ENCODE measurements around the gene CALCOCO2. TPM values are rescaled to one million over a fixed set of nuclear protein-coding genes. Genes with fewer than 3 reads are reported as not detected.
"Not testable (repeated sequence)": the region's sequence is repeated elsewhere in the genome, so short reads cannot be mapped to it uniquely, and the experiment has no call there.

Gene CALCOCO2
- total RNA-seq, 1 donor from 2014 or later, result 34.9 TPM

GRCh38 chr17:48860456-48860855, 29.6 kb downstream of the CALCOCO2 start:
- Histone ChIP-seq H3K4me1 (no peaks in the 10 kb centered on the region), H3K36me3 (peaks cover 86 to 90% of the 10 kb centered on the region in 2 donors), H3K9me3 (no peaks in the 10 kb centered on the region), H3K27me3 (no peaks in the 10 kb centered on the region), H3K27ac (no peak overlapping the region), H3K4me3 (no peak overlapping the region)
- TF ChIP-seq CTCF (IDR thresholded peaks at IDR 0.05), result no peak
- no peak for DNase-seq (ENCODE audit: low spot score in 2 of 2)
- intact Hi-C loops (cut with DNase I), result no loop called here

GRCh38 chr17:48868916-48869500, 38.2 kb downstream of the CALCOCO2 start:
- DNase-seq (ENCODE audit: low spot score in 2 of 2), result no peak
- Histone ChIP-seq H3K27me3 (no peaks in the 10 kb centered on the region), H3K9me3 (no peaks in the 10 kb centered on the region), H3K36me3 (peaks cover 17 to 22% of the 10 kb centered on the region in 2 donors), H3K4me1 (no peaks in the 10 kb centered on the region), H3K4me3 (no peak overlapping the region), H3K27ac (no peak overlapping the region)
- no peak for TF ChIP-seq CTCF (IDR thresholded peaks at IDR 0.05)
- intact Hi-C loops (cut with DNase I), result no loop called here

GRCh38 chr17:48869821-48870318, 39.0 kb downstream of the CALCOCO2 start:
- TF ChIP-seq CTCF (IDR thresholded peaks at IDR 0.05), result no peak
- no peaks in the 10 kb centered on the region for H3K9me3 ChIP-seq
- no peak overlapping the region for H3K27ac ChIP-seq
- H3K36me3 ChIP-seq, result peaks cover 9 to 13% of the 10 kb centered on the region in 2 donors
- intact Hi-C loops (cut with DNase I), result no loop called here
- H3K27me3 ChIP-seq, result no peaks in the 10 kb centered on the region
- H3K4me1 ChIP-seq, result no peaks in the 10 kb centered on the region
- H3K4me3 ChIP-seq, result no peak overlapping the region
- no peak for DNase-seq (ENCODE audit: low spot score in 2 of 2)

- H3K4me1 ChIP-seq, result no peaks in the 10 kb centered on the region
- H3K27ac ChIP-seq, result no peak overlapping the region
- no peak for DNase-seq (ENCODE audit: low spot score in 2 of 2)
- no peak overlapping the region for H3K4me3 ChIP-seq
- no peaks in the 10 kb centered on the region for H3K9me3 ChIP-seq
- H3K36me3 ChIP-seq, result peaks cover 3% of the 10 kb centered on the region in 2 donors
- no peak for TF ChIP-seq CTCF (IDR thresholded peaks at IDR 0.05)
- H3K27me3 ChIP-seq, result no peaks in the 10 kb centered on the region
- intact Hi-C loops (cut with DNase I), result no loop called here
Measured at GRCh38 chr17:48871035-48871550, 40.3 kb downstream of the CALCOCO2 start.

- intact Hi-C loops (cut with DNase I), result no loop called here
- Histone ChIP-seq H3K27me3 (no peaks in the 10 kb centered on the region), H3K4me3 (no peak overlapping the region), H3K36me3 (no peaks in the 10 kb centered on the region), H3K27ac (peak overlapping the region in 1 of 2 donors; percentile 49), H3K4me1 (no peaks in the 10 kb centered on the region), H3K9me3 (no peaks in the 10 kb centered on the region)
- TF ChIP-seq CTCF (IDR thresholded peaks at IDR 0.05), result no peak
- DNase-seq (ENCODE audit: low spot score in 2 of 2), result no peak
Measured at GRCh38 chr17:48871551-48872351, 40.9 kb downstream of the CALCOCO2 start.

- H3K36me3 ChIP-seq; H3K9me3 ChIP-seq; H3K4me1 ChIP-seq; H3K4me3 ChIP-seq; H3K27me3 ChIP-seq; intact Hi-C loops (cut with DNase I); DNase-seq (ENCODE audit: low spot score in 2 of 2): not testable (repeated sequence)
- H3K27ac ChIP-seq, result peak overlapping the region in 1 of 2 donors; percentile 49
Measured at GRCh38 chr17:48872409-48872808, 41.6 kb downstream of the CALCOCO2 start.

Data from ascending aorta (tissue), 2 donors.